Measurements from ENCODE around the gene ABCB6.

ABCB6 gene

GRCh38 chr2:219250049-219250781, 31.5 kb upstream of the ABCB6 start:
- DNase-seq (ENCODE audit: low read depth) = no peak
- TF ChIP-seq CTCF (IDR thresholded peaks at IDR 0.05; ENCODE audit: control insufficient read depth, insufficient read depth, low read depth, low read length, missing control alignments) = no peak
- H3K4me3 ChIP-seq (ENCODE audit: control insufficient read depth, low read depth, low read length) = no peak overlapping the region

DNA sequence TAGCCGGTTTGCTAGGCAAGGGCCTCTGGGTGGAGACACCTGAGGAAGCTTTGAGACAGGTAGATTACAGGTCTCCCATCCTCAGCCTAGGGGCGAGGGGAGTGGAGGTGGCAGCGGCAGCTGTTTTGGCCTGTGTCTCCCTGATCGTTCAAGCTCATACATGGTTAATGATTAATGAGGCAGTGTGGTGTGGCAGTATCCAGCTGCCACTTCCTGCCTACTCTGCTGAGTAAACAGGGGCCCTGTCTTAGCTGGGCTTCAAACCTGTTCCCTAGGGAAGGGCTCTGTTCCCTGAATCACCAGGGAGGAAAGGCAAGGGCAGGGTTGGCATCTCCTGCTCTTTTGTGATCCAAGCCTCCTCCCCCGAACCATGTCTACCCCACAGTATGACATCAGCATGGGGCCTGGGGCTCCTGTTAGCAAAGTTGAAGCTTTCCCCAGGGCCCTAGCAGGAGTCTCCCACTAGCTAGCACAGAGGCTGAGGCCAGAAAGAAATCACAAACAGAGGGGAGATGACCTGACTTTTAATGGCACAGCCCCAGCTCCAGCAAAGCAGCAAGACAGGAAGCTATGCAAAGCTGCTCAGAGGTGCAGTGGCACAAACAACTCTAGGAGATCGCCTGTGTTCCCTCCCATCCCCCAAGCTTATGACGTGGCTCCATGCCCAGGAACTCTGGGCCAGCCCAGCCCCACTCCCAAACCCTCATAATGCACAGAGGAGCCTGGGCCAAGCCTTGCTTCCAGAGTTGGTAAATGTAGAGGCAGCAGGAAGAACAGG, 30.6 kb upstream of the ABCB6 start:
- H3K4me3 ChIP-seq (ENCODE audit: control insufficient read depth, low read depth, low read length) = no peak overlapping the region
- no peak for TF ChIP-seq CTCF (IDR thresholded peaks at IDR 0.05; ENCODE audit: control insufficient read depth, insufficient read depth, low read depth, low read length, missing control alignments)
- peak; percentile 47 for DNase-seq (ENCODE audit: low read depth)

DNA sequence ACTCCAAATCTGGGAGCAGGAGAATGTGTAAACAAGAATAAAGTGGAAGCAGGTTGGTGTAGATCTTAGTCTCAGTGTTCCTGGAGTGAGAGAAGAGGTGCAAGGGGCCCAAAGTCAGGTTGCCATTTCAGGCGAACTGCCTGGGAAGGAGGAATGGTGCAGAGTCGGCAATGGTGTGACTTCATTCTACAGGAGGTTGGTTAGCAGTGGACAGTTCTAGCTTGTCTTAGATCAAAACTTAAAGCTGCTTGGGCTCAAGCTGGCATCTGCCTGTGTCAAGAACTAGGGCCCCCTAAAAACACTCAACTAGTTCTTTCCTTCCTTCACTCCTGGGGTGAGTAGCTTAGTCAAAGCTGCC, 30.1 kb upstream of the ABCB6 start:
- TF ChIP-seq CTCF (IDR thresholded peaks at IDR 0.05; ENCODE audit: control insufficient read depth, insufficient read depth, low read depth, low read length, missing control alignments) = no peak
- no peak for DNase-seq (ENCODE audit: low read depth)
- H3K4me3 ChIP-seq (ENCODE audit: control insufficient read depth, low read depth, low read length) = no peak overlapping the region

GRCh38 chr2:219247678-219248642, 29.2 kb upstream of the ABCB6 start:
- no peak overlapping the region for H3K4me3 ChIP-seq (ENCODE audit: control insufficient read depth, low read depth, low read length)
- DNase-seq (ENCODE audit: low read depth) = no peak
- TF ChIP-seq CTCF (IDR thresholded peaks at IDR 0.05; ENCODE audit: control insufficient read depth, insufficient read depth, low read depth, low read length, missing control alignments) = no peak

DNA sequence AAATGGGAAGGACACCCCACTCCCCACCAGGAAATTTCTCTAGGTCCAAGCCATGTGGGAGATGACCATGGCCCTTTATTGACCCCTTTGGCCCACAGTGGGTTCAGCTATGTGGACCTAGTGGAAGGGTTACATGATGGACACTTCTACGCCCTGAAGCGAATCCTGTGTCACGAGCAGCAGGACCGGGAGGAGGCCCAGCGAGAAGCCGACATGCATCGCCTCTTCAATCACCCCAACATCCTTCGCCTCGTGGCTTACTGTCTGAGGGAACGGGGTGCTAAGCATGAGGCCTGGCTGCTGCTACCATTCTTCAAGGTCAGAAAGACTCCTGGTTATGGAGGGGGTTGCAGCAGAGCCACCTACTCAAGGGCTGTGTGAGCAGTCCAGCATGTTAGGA, 27.8 kb upstream of the ABCB6 start:
- H3K4me3 ChIP-seq (ENCODE audit: control insufficient read depth, low read depth, low read length) = no peak overlapping the region
- TF ChIP-seq CTCF (IDR thresholded peaks at IDR 0.05; ENCODE audit: control insufficient read depth, insufficient read depth, low read depth, low read length, missing control alignments) = no peak
- DNase-seq (ENCODE audit: low read depth) = no peak

- DNase-seq (ENCODE audit: low read depth) = no peak
- no peak for TF ChIP-seq CTCF (IDR thresholded peaks at IDR 0.05; ENCODE audit: control insufficient read depth, insufficient read depth, low read depth, low read length, missing control alignments)
- peak overlapping the region; percentile 60 for H3K4me3 ChIP-seq (ENCODE audit: control insufficient read depth, low read depth, low read length)
Measured at GRCh38 chr2:219245899-219246230, 27.1 kb upstream of the ABCB6 start.

Data from AG09309 (cell line).